Measurements from ENCODE around the gene TMC8. TPM values are rescaled to one million over a fixed set of nuclear protein-coding genes. Genes with fewer than 3 reads are reported as not detected.
"Not testable (repeated sequence)": the region's sequence is repeated elsewhere in the genome, so short reads cannot be mapped to it uniquely, and the experiment has no call there.

TMC8 gene
- polyA plus RNA-seq (2011; rRNA removed) = not detected in 2 replicates
- not detected in 2 replicates for polyA minus RNA-seq (2011; rRNA and poly(A)+ RNA removed)

GRCh38 chr17:78130437-78131101 is at the start of gene TMC8:
Gene TMC8 (plus strand): TSS chr17:78130771. CDS start chr17:78131589, 818 bp downstream.
- no peak for DNase-seq (ENCODE audit: low read depth)
- H3K27me3 ChIP-seq (ENCODE audit: control insufficient read depth, insufficient read depth, low read length) = peaks cover 16% of the 10 kb centered on the region
- no peak within 1 kb of the TSS for H3K4me3 ChIP-seq (ENCODE audit: low read depth, low read length)
- ChIA-PET POLR2A (no interaction called here), CTCF (interaction anchor here (0.5 to 1.3 kb wide), 3 partner anchors 8 to 329 kb away, joined by 4 to 6 read pairs (median 4); no protein-coding TSS in a partner anchor)
- TF ChIP-seq CTCF (IDR thresholded peaks at IDR 0.05; ENCODE audit: insufficient read depth, low read depth, low read length) = no peak
- no peaks in the 10 kb centered on the region for H3K36me3 ChIP-seq (ENCODE audit: control insufficient read depth, insufficient read depth, low read length)

GRCh38 chr17:78081551-78081950 is 49.0 kb upstream of the TMC8 start:
- Histone ChIP-seq H3K27me3 (ENCODE audit: control insufficient read depth, insufficient read depth, low read length) (no peaks in the 10 kb centered on the region), H3K36me3 (ENCODE audit: control insufficient read depth, insufficient read depth, low read length) (peaks cover 11% of the 10 kb centered on the region), H3K4me3 (ENCODE audit: low read depth, low read length) (no peak overlapping the region)
- no peak for DNase-seq (ENCODE audit: low read depth)
- CTCF ChIA-PET = no interaction called here
- POLR2A ChIA-PET = no interaction called here
- no peak for TF ChIP-seq CTCF (IDR thresholded peaks at IDR 0.05; ENCODE audit: insufficient read depth, low read depth, low read length)

- peaks cover 15% of the 10 kb centered on the region for H3K36me3 ChIP-seq (ENCODE audit: control insufficient read depth, insufficient read depth, low read length)
- CTCF ChIA-PET = interaction anchor here (1.7 kb wide), 1 partner anchor 68 kb away, joined by 4 read pairs; no protein-coding TSS in a partner anchor
- H3K27me3 ChIP-seq (ENCODE audit: control insufficient read depth, insufficient read depth, low read length); DNase-seq (ENCODE audit: low read depth); H3K4me3 ChIP-seq (ENCODE audit: low read depth, low read length); POLR2A ChIA-PET: not testable (repeated sequence)
Measured at GRCh38 chr17:78082355-78082872, 48.2 kb upstream of the TMC8 start.

- CTCF ChIA-PET = interaction anchor here (0.6 to 1.7 kb wide), 4 partner anchors 29 to 167 kb away, joined by 3 to 5 read pairs (median 4); no protein-coding TSS in a partner anchor
- no peak for DNase-seq (ENCODE audit: low read depth)
- POLR2A ChIA-PET = no interaction called here
- no peak overlapping the region for H3K4me3 ChIP-seq (ENCODE audit: low read depth, low read length)
- no peak for TF ChIP-seq CTCF (IDR thresholded peaks at IDR 0.05; ENCODE audit: insufficient read depth, low read depth, low read length)
- peaks cover 15% of the 10 kb centered on the region for H3K36me3 ChIP-seq (ENCODE audit: control insufficient read depth, insufficient read depth, low read length)
- H3K27me3 ChIP-seq (ENCODE audit: control insufficient read depth, insufficient read depth, low read length) = no peaks in the 10 kb centered on the region
Measured at GRCh38 chr17:78082988-78083387, 47.6 kb upstream of the TMC8 start.

- no peak for DNase-seq (ENCODE audit: low read depth)
- H3K4me3 ChIP-seq (ENCODE audit: low read depth, low read length) = no peak overlapping the region
- H3K27me3 ChIP-seq (ENCODE audit: control insufficient read depth, insufficient read depth, low read length) = no peaks in the 10 kb centered on the region
- no peak for TF ChIP-seq CTCF (IDR thresholded peaks at IDR 0.05; ENCODE audit: insufficient read depth, low read depth, low read length)
- CTCF ChIA-PET = interaction anchor here (1.3 to 2.6 kb wide), 3 partner anchors 10 to 67 kb away, joined by 3 to 24 read pairs (median 13); no protein-coding TSS in a partner anchor
- POLR2A ChIA-PET = no interaction called here
- peaks cover 16% of the 10 kb centered on the region for H3K36me3 ChIP-seq (ENCODE audit: control insufficient read depth, insufficient read depth, low read length)
Measured at GRCh38 chr17:78086740-78087139, 43.8 kb upstream of the TMC8 start.

All from BJ (cell line).